Left ventricle myocardium inferior (tissue), 1 donor: ENCODE results near the gene NR5A2. TPM values are rescaled to one million over a fixed set of nuclear protein-coding genes. Genes with fewer than 3 reads are reported as not detected.

Source experiments
- DNase-seq: peaks from one replicate; pipeline ENCODE4 v3.0.0-alpha.2; 2020
- H3K27ac ChIP-seq: fragments of 200-600 bp; replicated peaks from 2 replicates; pipeline ENCODE4 v1.8.0; 2021
- H3K27me3 ChIP-seq: fragments of 200-600 bp; 2 replicates; pipeline ENCODE4 v1.8.0; 2021; ENCODE audit warnings: low read depth
- H3K36me3 ChIP-seq: fragments of 200-600 bp; 2 replicates; pipeline ENCODE4 v1.8.0; 2021
- H3K4me1 ChIP-seq: fragments of 200-600 bp; 2 replicates; pipeline ENCODE4 v1.8.0; 2021
- H3K4me3 ChIP-seq: fragments of 200-600 bp; 2 replicates; pipeline ENCODE4 v1.8.0; 2021; ENCODE audit warnings: mild to moderate bottlenecking, moderate library complexity
- H3K9me3 ChIP-seq: fragments of 200-600 bp; replicated peaks from 2 replicates; pipeline ENCODE4 v1.8.0; 2021
- intact Hi-C: fragments of 100-400 bp; cut with micrococcal nuclease; formaldehyde crosslinking; loops from one replicate; pipeline ENCODE4 v1.11.0; 2022
- total RNA-seq: library from RNA; stranded (reverse); fragmentation: NEBNext Ultra II Directional; extraction: Animal tissue kit (Norgen Biotek cat#: 25700); gene quantifications from one replicate; pipeline ENCODE4 v1.2.1, GENCODE V29; 2021
- TF ChIP-seq, protein P1 (sequence below): fragments of 200-600 bp; IDR thresholded peaks from 2 replicates; pipeline ENCODE4 v1.8.0; 2021; ENCODE audit warnings: antibody characterized with exemption, mild to moderate bottlenecking, borderline replicate concordance
- donor health status: DM: no; HTN: yes; CAD: no; lungs with severe emphysema.

NR5A2 gene
- total RNA-seq, 1 donor from 2014 or later, result 1.3 TPM

DNA sequence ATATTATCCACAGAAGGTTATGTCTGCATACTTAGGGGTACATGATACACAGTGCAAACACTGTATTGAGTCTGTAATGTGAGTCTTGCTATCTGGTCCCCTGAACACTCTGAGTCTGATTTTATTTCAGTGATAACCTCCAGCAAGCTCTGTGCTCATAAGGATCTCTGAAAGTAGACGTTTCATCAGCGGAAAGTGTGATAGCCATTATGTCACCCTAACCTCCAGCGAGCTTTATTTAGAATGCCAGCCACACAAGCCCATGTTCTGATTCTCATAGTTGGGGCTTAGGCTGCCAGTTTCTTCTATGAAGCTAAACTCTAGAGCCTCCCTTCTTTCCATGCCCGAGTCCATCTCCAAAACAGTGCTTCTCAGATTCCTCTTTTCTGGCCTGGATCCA lies 3.3 kb downstream of the NR5A2 start:
- TF ChIP-seq, protein P1, sequence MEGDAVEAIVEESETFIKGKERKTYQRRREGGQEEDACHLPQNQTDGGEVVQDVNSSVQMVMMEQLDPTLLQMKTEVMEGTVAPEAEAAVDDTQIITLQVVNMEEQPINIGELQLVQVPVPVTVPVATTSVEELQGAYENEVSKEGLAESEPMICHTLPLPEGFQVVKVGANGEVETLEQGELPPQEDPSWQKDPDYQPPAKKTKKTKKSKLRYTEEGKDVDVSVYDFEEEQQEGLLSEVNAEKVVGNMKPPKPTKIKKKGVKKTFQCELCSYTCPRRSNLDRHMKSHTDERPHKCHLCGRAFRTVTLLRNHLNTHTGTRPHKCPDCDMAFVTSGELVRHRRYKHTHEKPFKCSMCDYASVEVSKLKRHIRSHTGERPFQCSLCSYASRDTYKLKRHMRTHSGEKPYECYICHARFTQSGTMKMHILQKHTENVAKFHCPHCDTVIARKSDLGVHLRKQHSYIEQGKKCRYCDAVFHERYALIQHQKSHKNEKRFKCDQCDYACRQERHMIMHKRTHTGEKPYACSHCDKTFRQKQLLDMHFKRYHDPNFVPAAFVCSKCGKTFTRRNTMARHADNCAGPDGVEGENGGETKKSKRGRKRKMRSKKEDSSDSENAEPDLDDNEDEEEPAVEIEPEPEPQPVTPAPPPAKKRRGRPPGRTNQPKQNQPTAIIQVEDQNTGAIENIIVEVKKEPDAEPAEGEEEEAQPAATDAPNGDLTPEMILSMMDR, result no peak
- Histone ChIP-seq H3K36me3 (no peaks in the 10 kb centered on the region), H3K4me3 (no peak overlapping the region), H3K9me3 (no peaks in the 10 kb centered on the region), H3K27ac (no peak overlapping the region), H3K4me1 (peaks cover 31% of the 10 kb centered on the region), H3K27me3 (peaks cover 100% of the 10 kb centered on the region)
- intact Hi-C loops, result no loop called here
- DNase-seq, result no peak

DNA sequence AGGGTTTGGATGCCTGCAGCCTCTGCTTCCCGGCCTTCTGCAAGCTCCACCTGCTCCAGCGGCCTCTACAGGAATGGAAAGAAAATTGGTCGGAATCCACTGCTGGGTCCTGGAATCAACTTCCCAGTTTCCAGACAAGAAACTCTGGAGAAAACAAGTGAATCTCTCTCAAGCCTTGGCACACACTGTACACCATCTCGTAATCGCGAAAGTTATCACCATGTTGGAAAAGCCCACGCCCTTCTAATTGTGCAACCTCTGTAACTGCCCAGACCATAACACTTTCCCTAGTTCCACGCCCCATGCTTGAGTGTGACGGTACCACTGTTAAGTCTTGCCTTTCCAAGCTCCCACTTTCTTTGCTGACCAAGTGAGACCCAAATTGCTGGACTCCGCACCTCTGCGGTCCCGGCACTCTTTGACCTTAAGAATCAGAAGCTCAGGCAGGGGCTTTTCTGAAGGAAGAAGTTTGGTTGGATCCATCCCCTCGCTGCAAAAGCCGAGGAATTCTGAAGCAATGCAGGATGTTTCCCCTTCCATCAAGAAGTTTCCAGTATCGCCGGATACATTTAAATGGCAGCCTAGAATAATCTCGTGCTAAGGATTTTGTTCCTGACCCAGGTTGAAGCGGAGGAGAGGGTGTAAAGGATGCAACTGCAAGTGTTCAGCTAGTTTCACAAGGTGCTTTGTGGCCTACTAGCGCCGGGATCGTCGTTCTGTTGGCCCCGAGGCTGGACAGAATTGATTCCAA lies 6.2 kb downstream of the NR5A2 start:
- H3K27me3 ChIP-seq, result peaks cover 100% of the 10 kb centered on the region
- no peaks in the 10 kb centered on the region for H3K9me3 ChIP-seq
- DNase-seq, result no peak
- TF ChIP-seq, protein P1, result no peak
- H3K36me3 ChIP-seq, result no peaks in the 10 kb centered on the region
- H3K27ac ChIP-seq, result no peak overlapping the region
- H3K4me1 ChIP-seq, result peaks cover 32% of the 10 kb centered on the region
- intact Hi-C loops, result no loop called here
- H3K4me3 ChIP-seq, result no peak overlapping the region

DNA sequence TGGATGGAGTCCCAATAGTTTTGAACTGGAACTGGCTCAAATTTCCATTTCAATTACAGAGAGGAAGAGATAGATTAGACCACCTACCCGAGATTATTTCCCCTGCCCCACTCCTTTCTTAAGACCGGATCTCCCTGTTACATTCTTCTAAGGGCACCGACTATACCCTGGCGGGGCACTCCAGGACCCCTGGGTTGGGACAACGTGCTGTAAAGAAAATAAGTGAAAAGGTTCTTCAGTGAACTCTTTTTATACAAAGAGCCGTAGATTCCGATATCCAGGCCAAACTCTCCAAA lies 6.7 kb downstream of the NR5A2 start:
- peak overlapping the region; percentile 40 for H3K4me3 ChIP-seq
- H3K27ac ChIP-seq, result no peak overlapping the region
- no peaks in the 10 kb centered on the region for H3K36me3 ChIP-seq
- DNase-seq, result no peak
- H3K4me1 ChIP-seq, result peaks cover 32% of the 10 kb centered on the region
- intact Hi-C loops, result no loop called here
- H3K9me3 ChIP-seq, result no peaks in the 10 kb centered on the region
- TF ChIP-seq, protein P1, result no peak
- peaks cover 100% of the 10 kb centered on the region for H3K27me3 ChIP-seq

DNA sequence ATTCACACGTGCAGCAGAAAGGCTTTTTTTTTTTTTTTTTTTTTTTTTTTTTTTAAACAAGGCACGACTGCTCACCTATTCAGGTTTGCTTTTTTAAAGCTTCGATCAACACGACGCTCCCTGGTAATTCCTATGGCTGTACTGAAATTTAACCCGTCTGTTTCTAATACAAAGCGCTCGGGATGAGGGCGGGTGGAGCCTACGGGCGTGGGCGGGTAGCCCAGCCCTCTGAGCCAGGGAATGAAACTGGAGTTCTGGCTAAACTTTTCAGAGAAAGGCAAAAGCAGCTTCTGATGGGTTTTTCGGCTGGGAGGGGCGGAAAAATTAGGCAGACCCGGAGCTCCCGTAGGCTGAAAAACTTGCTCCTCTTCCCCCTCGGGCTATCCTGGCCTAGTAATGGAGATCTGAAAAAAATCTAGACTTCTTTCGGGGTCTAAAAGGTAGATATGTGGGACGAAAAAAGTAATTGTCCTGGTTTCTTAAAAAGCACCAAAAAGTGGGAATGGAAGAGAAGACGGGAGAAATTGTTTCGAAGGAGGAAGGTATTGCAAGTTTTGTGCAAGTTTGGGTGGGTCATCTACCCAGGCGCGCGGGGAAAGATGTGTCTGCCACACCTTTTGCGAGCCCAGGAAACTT lies 7.4 kb downstream of the NR5A2 start:
- TF ChIP-seq, protein P1, result no peak
- intact Hi-C loops, result no loop called here
- DNase-seq, result no peak
- peak overlapping the region; percentile 40 for H3K4me3 ChIP-seq
- H3K36me3 ChIP-seq, result no peaks in the 10 kb centered on the region
- peaks cover 32% of the 10 kb centered on the region for H3K4me1 ChIP-seq
- H3K27ac ChIP-seq, result no peak overlapping the region
- H3K9me3 ChIP-seq, result no peaks in the 10 kb centered on the region
- peaks cover 100% of the 10 kb centered on the region for H3K27me3 ChIP-seq

DNA sequence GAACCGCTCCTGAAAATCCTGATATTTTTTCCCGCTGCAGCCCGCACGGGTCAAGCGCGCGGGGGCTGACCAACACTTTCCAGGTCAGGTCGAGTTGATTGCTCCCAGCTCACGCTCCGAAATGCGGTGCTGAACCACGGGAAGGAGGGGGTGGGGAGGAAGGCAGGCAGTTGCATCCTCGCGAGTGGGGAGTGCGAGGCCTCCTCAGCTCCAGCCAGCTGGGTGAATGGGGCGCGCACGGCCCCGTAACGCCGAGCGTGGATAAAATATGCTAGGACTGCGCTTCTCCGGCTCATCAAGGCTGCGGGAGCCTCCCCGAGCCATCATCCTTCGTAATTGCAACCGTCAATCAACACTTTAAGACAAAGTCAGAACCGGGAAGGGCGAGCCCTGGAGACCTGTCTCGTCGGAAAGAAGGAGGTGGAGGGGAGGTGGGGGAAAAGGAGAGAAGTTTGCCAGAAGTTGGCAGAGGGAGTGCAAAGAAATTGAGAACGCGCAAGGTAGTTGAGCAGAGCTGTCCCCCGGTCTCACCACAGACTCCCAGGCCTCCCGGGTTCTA lies 8.0 kb downstream of the NR5A2 start:
- Histone ChIP-seq H3K9me3 (no peaks in the 10 kb centered on the region), H3K36me3 (no peaks in the 10 kb centered on the region), H3K27me3 (peaks cover 100% of the 10 kb centered on the region), H3K27ac (no peak overlapping the region), H3K4me1 (peaks cover 37% of the 10 kb centered on the region), H3K4me3 (peak overlapping the region; percentile 40)
- intact Hi-C loops, result no loop called here
- DNase-seq, result no peak
- TF ChIP-seq, protein P1, result no peak
